Measurements from ENCODE around the gene PRPSAP2. TPM values are rescaled to one million over a fixed set of nuclear protein-coding genes. Genes with fewer than 3 reads are reported as not detected.
"Not testable (repeated sequence)": the region's sequence is repeated elsewhere in the genome, so short reads cannot be mapped to it uniquely, and the experiment has no call there.

The PRPSAP2 gene
- polyA plus RNA-seq, 3 donors from 2014 or later: 29.7 to 39.8 (median 34.8) TPM

DNA sequence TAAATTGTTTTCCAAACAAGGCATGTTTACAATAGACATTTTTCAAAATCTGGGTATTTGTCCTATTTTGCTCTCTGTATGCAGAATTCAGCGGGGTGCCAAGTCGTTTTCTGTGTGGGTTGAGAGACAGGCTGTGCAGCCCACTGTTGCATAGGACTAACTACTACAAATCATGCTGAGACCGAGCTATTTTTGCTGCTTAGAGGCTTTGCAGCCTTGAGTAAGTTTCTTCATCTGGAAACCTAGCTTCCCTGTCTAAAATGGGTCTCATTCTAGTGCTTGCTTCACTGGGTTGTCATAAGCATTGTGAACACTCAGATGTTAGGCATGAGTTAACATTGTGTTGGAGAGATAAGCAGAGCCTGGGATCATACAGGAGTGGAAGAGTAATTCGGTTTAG is 1.3 kb downstream of the PRPSAP2 start:
- H3K27me3 Mint-ChIP-seq (ENCODE audit: low read depth in 3 of 3): peaks cover 2 to 15% (median 4%) of the 10 kb centered on the region in 3 donors
- DNase-seq: no peak
- no peaks in the 10 kb centered on the region for H3K9me3 Mint-ChIP-seq
- H3K4me1 Mint-ChIP-seq: peaks cover 51 to 56% of the 10 kb centered on the region in 2 donors
- peak overlapping the region; percentile 82 to 94 (median 91) for H3K4me3 Mint-ChIP-seq
- peak overlapping the region; percentile 69 to 95 (median 88) for H3K27ac Mint-ChIP-seq
- no peaks in the 10 kb centered on the region for H3K36me3 Mint-ChIP-seq

DNA sequence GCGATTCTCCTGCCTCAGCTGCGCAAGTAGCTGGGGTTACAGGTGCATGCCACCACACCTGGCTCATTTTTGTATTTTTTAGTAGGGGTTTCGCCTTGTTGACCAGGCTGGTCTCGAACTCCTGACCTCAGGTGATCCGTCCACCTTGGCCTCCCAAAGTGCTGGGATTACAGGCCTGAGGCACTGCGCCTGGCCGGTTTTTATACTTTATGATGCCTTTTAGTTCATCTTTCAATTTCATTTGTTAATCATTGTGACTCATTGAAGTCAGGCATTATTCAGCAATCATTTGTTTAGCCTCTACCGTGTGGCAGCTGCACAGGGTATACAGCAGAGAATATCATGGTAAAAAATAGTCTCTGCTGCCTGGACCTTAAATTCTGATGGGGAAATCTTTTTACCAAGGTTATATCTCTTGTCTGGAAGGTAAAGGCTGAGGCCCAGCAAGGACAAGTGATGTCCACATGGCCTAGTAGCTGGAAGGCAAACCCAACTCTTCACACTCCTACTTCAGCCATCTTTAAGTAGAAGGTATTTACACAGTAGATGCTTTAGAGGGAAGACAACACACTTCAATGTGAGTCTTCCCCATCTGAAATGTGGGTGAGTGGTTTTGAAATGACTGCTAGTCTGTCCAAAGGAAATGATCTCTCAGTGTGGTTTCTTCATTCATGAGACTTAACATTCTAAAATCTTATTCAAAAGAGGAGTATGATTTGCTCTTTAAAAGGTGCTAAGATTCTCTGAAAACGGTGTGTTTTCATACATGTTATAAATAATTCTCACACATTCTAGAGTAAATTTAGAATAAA is 2.4 kb downstream of the PRPSAP2 start:
- Mint-ChIP-seq H3K36me3 (no peaks in the 10 kb centered on the region), H3K27ac (peak overlapping the region; percentile 21 to 80 (median 69)), H3K4me1 (peaks cover 45 to 48% of the 10 kb centered on the region in 2 donors), H3K27me3 (ENCODE audit: low read depth in 3 of 3) (peaks cover 2 to 15% (median 4%) of the 10 kb centered on the region in 3 donors), H3K4me3 (peak overlapping the region; percentile 2 to 49 (median 34)), H3K9me3 (no peaks in the 10 kb centered on the region)
- DNase-seq: peak in 1 of 3 donors; percentile 5

DNA sequence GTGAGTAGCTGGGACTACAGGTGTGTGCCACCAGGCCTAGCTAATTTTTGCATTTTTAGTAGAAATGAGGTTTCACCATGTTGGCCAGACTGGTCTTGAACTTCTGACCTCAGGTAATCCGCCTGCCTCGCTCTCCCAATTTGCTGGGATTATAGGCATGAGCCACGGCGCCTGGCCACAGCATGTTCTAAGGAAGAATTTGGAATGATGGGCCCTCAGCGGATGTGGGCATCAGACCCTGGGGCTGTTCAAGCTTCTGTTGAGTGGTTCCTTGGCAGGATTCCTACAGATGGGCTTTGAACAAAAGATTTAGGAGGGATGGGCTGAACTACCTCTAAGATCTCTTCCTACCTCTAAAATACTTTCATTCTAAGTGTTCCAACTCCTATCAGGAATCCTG is 4.1 kb downstream of the PRPSAP2 start:
- Mint-ChIP-seq H3K27me3 (ENCODE audit: low read depth in 3 of 3) (peaks cover 0 to 9% (median 5%) of the 10 kb centered on the region in 3 donors), H3K9me3 (no peaks in the 10 kb centered on the region), H3K36me3 (peaks cover 0 to 5% (median 4%) of the 10 kb centered on the region in 3 donors), H3K4me3 (no peak overlapping the region), H3K4me1 (peaks cover 29 to 32% of the 10 kb centered on the region in 2 donors), H3K27ac (no peak overlapping the region)
- no peak for DNase-seq

DNA sequence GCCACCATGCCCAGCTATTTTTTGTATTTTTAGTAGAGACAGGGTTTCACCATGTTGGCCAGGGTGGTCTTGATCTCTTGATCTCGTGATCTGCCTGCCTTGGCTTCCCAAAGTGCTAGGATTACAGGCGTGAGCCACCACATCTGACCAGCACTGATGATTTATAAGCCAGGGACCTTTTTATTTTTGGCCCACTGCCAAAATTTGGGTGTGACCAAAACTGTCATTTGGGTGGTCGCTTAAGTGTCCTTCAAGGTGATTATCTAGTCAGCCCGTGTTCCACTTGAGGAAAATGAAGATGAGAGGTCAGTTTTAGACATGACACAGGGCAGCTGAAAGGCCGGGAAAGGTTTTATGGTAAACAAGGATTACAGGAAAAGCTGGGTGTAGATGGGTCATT is 7.1 kb downstream of the PRPSAP2 start:
- H3K36me3 Mint-ChIP-seq: peaks cover 5 to 10% (median 9%) of the 10 kb centered on the region in 3 donors
- H3K27ac Mint-ChIP-seq; DNase-seq; H3K27me3 Mint-ChIP-seq (ENCODE audit: low read depth in 3 of 3); H3K9me3 Mint-ChIP-seq; H3K4me3 Mint-ChIP-seq: not testable (repeated sequence)
- H3K4me1 Mint-ChIP-seq: peaks cover 13 to 19% of the 10 kb centered on the region in 2 donors

DNA sequence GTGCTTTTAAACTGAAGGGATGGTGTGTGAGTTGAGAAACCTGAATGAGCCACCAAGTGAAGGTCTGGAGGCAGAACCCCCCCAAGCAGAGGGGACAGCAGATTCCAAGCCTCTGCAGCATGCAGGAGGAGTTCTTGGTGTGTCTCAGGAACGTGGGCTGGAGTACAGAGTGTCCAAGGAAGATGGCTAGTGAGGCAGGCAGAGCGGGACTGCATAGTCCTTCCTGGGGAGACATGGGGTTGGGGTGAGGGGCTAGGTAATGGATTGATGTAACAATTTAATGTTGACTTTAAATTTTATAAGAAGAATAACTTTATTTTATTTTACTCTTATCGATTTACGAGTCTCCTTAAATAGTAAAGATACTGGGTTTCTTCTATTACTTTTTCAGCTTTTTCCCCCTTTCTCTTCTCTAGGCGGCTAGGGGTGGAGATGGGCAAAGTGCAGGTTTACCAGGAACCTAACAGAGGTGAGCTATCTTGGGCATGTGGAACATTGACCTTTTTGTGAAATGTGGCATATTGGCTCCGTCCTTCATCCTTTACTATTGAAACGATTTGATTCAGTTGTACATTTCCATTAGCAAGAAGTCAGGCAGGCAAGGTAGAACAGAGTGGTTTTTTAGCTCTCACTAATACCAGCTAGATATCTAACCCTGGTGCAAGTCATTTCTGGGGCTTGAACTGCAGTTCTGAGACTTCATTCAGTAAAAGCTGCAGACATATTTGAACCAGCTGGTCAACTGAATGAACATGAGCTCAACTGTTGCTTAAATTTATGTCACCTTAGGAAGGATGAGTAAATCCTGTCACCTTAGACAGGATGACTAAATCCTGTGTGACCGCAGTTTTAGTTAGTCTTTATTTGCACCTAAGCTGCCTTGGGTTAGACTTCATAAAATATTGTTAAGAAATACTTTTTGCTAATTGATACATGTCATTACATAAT is 9.2 kb downstream of the PRPSAP2 start:
- H3K4me3 Mint-ChIP-seq: no peak overlapping the region
- no peaks in the 10 kb centered on the region for H3K4me1 Mint-ChIP-seq
- no peak for DNase-seq
- peak overlapping the region in 1 of 6 donors; percentile 43 for H3K27ac Mint-ChIP-seq
- no peaks in the 10 kb centered on the region for H3K9me3 Mint-ChIP-seq
- H3K36me3 Mint-ChIP-seq: peaks cover 5 to 16% (median 13%) of the 10 kb centered on the region in 3 donors
- H3K27me3 Mint-ChIP-seq (ENCODE audit: low read depth in 3 of 3): peaks cover 0 to 1% (median 0%) of the 10 kb centered on the region in 3 donors

DNA sequence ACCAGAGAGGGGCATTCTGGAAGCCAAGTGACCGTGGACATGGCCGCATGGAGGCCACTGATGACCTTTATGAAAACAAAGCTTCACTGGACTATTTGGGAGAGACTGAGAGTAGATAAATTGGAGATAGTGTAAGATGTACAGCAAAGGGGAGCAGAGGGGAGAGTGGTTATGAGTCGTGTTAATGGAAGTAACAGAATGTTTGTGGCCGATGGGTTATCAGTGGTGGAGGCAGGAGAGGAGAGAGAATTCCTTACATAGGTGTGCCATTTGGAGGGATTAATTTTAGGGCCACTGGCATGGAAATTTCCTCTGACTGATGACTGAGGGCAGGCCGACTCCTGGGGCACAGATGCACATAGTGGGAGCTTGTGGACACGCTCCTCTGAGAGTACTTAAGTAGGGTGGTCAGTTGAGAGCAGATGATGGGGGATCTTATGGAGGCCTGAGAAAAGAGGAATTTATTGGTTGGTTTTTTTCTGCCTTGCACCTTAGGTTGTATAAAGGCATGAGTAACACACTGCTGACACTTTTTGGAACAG is 19.2 kb downstream of the PRPSAP2 start:
- H3K27ac Mint-ChIP-seq: peak overlapping the region in 1 of 6 donors; percentile 23

DNA sequence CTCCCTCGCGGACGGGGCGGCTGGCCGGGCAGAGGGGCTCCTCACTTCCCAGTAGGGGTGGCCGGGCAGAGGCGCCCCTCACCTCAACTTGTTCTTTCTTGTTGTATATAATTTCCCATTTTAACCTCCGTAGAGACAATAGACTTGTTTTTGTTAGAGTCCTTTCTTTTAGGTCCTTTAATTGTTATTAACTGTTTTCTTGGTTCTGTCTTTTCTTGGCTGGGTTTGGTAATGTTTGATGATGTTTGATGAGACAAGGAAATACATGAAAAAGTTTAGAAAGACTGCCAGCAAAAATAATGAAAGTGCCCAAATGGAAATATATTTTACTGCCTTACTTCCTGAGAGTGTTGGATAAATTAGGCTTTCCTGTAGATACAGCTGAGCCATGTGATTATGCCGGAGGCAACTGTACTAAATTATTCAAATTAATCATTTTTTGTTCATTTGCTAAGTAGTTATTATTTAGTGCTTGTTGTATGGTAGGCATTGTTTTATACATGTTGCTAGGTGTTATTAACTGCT is 30.9 kb downstream of the PRPSAP2 start:
- Mint-ChIP-seq H3K9me3 (no peaks in the 10 kb centered on the region), H3K4me3 (no peak overlapping the region)

More for the DNA sequence above, 19.2 kb downstream of the PRPSAP2 start:
- Mint-ChIP-seq H3K36me3 (peaks cover 29 to 47% (median 29%) of the 10 kb centered on the region in 3 donors), H3K4me3 (no peak overlapping the region), H3K9me3 (no peaks in the 10 kb centered on the region), H3K4me1 (no peaks in the 10 kb centered on the region), H3K27me3 (ENCODE audit: low read depth in 3 of 3) (peaks cover 0 to 6% (median 0%) of the 10 kb centered on the region in 3 donors)
- no peak for DNase-seq

DNA sequence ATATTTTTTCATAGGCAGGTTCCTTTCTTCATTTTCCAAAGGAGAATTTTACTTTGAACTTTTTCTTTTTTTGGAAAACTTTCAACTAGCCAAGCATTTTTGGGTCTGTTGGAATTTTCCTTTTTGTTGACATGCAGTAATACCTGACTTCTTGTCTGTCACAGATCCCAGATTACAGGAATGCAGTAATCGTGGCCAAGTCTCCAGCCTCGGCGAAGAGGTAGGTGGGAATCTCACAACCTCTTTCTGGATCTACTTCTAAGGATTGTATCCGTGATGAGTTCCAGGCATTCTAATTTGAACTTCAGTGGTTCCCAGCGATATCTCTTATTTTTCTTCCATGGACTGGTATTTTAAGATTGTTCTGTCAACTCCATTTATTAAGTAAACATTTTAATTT is 31.7 kb downstream of the PRPSAP2 start:
- Mint-ChIP-seq H3K27ac (no peak overlapping the region), H3K4me3 (no peak overlapping the region)

More for the DNA sequence above, 30.9 kb downstream of the PRPSAP2 start:
- Mint-ChIP-seq H3K36me3 (peaks cover 33 to 42% (median 37%) of the 10 kb centered on the region in 3 donors), H3K4me1 (peaks cover 2 to 12% of the 10 kb centered on the region in 2 donors), H3K27me3 (ENCODE audit: low read depth in 3 of 3) (peaks cover 0 to 5% (median 2%) of the 10 kb centered on the region in 3 donors), H3K27ac (no peak overlapping the region)
- no peak for DNase-seq

DNA sequence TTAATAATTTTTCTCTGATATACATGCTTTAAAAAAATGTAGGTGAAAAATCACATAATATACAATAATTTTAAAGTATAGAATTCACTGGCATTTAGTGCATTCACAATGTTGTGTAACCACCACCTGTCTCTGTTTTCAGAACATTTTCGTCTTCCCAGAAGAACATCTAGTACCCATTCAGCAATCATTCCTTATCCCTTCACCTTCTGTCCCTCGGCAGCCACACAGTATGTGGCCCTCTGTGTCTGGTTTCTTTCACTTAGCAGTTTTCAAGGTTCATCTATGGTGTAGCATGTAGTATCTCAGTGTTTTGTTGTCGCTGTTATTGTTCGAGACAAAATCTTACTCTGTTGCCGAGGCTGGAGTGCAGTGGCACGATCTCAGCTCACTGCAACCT is 33.6 kb downstream of the PRPSAP2 start:
- Mint-ChIP-seq H3K36me3 (peaks cover 34 to 44% (median 41%) of the 10 kb centered on the region in 3 donors), H3K9me3 (no peaks in the 10 kb centered on the region), H3K27me3 (ENCODE audit: low read depth in 3 of 3) (peaks cover 0 to 5% (median 2%) of the 10 kb centered on the region in 3 donors), H3K4me1 (peaks cover 2 to 18% of the 10 kb centered on the region in 2 donors), H3K27ac (peak overlapping the region in 1 of 6 donors; percentile 69), H3K4me3 (no peak overlapping the region)
- DNase-seq: no peak

More for the DNA sequence above, 31.7 kb downstream of the PRPSAP2 start:
- peaks cover 0 to 5% (median 2%) of the 10 kb centered on the region in 3 donors for H3K27me3 Mint-ChIP-seq (ENCODE audit: low read depth in 3 of 3)
- H3K9me3 Mint-ChIP-seq: no peaks in the 10 kb centered on the region
- H3K36me3 Mint-ChIP-seq: peaks cover 33 to 42% (median 35%) of the 10 kb centered on the region in 3 donors
- DNase-seq: no peak
- peaks cover 2 to 12% of the 10 kb centered on the region in 2 donors for H3K4me1 Mint-ChIP-seq

DNA sequence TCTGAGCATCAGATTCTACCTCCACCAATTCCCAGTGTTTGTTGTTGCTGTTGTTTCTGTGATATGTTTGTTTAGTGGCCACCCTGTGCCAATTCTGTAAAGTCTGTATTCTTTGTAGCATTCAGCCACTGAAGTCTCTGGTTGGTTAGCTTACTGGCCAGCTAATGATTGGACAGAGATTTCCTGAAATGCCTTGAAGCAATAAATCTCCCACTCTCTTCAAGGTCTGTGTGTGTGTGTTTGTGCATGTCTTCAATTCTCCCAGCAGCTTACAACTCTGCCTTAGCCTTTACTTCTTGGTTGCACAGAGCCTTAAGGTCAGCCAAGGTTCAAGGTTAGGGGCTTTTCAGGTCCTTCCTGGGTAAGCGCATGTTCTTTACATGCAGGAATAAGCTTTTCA is 38.2 kb downstream of the PRPSAP2 start:
- peak overlapping the region in 1 of 6 donors; percentile 16 for H3K27ac Mint-ChIP-seq
- H3K4me3 Mint-ChIP-seq: no peak overlapping the region
- peaks cover 0 to 1% (median 0%) of the 10 kb centered on the region in 6 donors for H3K9me3 Mint-ChIP-seq
- H3K36me3 Mint-ChIP-seq: peaks cover 36 to 59% (median 48%) of the 10 kb centered on the region in 3 donors
- H3K4me1 Mint-ChIP-seq: peaks cover 22 to 41% of the 10 kb centered on the region in 2 donors
- no peak for DNase-seq
- peaks cover 0 to 11% (median 5%) of the 10 kb centered on the region in 3 donors for H3K27me3 Mint-ChIP-seq (ENCODE audit: low read depth in 3 of 3)

DNA sequence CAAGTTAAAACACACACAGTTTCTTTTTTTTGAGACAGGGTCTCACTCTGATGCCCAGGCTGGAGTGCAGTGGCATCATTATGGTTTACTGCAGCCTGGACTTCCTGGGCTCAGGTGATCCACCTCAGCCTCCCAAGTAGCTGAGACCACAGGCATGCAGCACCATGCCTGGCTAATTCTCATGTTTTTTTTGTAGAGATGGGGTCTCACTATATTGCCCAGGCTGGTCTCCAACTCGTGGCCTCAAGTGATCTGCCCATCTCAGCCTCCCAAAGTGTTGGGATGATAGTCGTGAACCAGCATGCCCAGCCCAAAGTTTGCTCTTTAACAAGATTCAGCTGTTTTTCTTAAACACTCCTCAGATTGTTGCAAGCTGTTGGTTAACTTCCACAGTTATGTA is 39.0 kb downstream of the PRPSAP2 start:
- Mint-ChIP-seq H3K4me3 (no peak overlapping the region), H3K27ac (no peak overlapping the region), H3K36me3 (peaks cover 32 to 58% (median 45%) of the 10 kb centered on the region in 3 donors), H3K9me3 (peaks cover 0 to 1% (median 0%) of the 10 kb centered on the region in 6 donors), H3K27me3 (ENCODE audit: low read depth in 3 of 3) (peaks cover 0 to 15% (median 7%) of the 10 kb centered on the region in 3 donors), H3K4me1 (peaks cover 30 to 49% of the 10 kb centered on the region in 2 donors)
- no peak for DNase-seq

DNA sequence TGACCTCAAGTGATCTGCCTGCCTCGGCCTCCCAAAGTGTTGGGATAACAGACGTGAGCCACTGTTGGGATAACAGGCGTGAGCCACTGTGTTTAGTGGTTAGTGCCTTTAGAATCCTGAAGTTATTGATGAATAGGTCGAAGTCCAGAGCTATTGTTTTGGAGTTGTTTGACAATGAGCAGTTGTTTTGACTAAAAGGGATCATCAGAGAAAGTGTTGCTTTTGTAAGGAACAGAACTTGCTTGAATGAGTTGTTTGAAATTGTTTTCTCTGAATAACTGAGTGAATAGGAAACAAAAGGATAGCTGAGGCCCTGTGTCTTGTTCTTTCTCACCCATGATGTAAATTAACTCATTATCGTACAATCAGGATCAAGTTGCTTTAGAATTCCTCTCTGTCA is 46.6 kb downstream of the PRPSAP2 start:
- Mint-ChIP-seq H3K27me3 (ENCODE audit: low read depth in 3 of 3) (peaks cover 0 to 12% (median 1%) of the 10 kb centered on the region in 3 donors), H3K36me3 (peaks cover 21 to 49% (median 40%) of the 10 kb centered on the region in 3 donors), H3K27ac (no peak overlapping the region), H3K4me1 (peaks cover 34 to 45% of the 10 kb centered on the region in 2 donors), H3K4me3 (no peak overlapping the region), H3K9me3 (no peaks in the 10 kb centered on the region)
- no peak for DNase-seq

DNA sequence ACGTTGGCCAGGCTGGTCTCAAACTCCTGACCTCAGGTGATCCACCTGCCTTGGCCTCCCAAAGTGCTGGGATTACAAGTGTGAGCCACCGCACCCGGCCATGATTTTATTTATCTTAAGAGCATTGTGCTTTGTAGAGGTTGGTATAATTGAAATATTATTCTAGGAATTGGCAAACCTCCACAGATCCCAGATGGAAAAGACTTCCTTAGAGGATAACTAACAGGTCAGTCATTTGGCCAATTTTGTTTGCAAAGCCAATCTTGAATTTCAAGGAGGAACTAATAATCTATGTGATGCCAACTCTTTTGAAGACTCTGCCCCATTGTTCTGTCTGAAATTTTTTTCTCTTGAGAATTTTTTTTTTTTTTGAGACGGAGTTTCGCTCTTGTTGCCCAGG is 47.3 kb downstream of the PRPSAP2 start:
- H3K4me1 Mint-ChIP-seq: peaks cover 31 to 41% of the 10 kb centered on the region in 2 donors
- no peak overlapping the region for H3K27ac Mint-ChIP-seq
- peaks cover 24 to 50% (median 38%) of the 10 kb centered on the region in 3 donors for H3K36me3 Mint-ChIP-seq
- H3K27me3 Mint-ChIP-seq (ENCODE audit: low read depth in 3 of 3): peaks cover 0 to 10% (median 1%) of the 10 kb centered on the region in 3 donors
- DNase-seq: no peak
- H3K9me3 Mint-ChIP-seq: no peaks in the 10 kb centered on the region
- no peak overlapping the region for H3K4me3 Mint-ChIP-seq

Measured in immature natural killer cell (primary cell).